HG03108 (cell line): Measurements from ENCODE around the gene TRAPPC3L.
"Not testable (repeated sequence)": the region's sequence is repeated elsewhere in the genome, so short reads cannot be mapped to it uniquely, and the experiment has no call there.

Experiments used
- ATAC-seq: cut with Tn5 transposase; IDR thresholded peaks from one replicate; pipeline ENCODE4 v1.9.1; 2021; ENCODE audit warnings: moderate library complexity; ENCODE audit not compliant: unreplicated experiment

Gene TRAPPC3L

DNA sequence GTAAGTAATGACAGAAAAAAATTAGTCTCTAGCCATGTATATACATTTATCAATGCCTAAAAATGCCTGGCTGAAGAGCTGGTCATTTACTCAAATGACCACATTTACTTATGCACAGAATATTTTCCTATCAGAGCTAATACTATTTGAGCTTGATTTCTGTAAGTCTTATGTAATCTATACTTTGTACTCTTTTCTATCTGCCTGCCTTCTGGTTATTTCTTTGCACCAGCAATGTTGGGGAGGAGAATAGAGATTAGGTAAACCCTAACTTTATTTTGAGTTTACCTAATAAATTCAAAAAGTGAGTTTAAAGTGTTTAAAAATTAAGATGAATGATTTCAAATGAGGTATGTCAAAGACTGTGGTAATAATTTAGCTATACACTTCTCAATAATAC, 30.3 kb downstream of the TRAPPC3L start:
- no peak for ATAC-seq

DNA sequence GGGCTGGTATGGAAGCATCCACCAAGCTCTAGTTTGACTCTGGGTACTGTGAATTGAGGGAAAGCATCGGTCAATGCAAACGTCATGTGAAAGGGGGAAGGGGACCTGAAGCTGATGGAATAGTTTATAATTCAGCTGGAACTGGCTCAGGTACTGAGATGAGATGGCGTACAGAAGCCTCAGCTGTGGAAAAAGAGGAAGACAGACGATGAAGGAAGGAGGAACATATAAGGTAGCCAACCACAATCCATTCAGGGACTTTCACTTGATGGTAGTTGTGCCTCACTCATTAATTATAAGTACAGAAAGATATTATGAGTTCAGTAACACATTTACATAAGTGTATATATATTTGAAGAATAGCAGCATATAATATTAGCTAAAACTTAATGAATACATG, 31.4 kb downstream of the TRAPPC3L start:
- no peak for ATAC-seq

GRCh38 chr6:116513224-116513875, 32.1 kb downstream of the TRAPPC3L start:
- ATAC-seq, result no peak

DNA sequence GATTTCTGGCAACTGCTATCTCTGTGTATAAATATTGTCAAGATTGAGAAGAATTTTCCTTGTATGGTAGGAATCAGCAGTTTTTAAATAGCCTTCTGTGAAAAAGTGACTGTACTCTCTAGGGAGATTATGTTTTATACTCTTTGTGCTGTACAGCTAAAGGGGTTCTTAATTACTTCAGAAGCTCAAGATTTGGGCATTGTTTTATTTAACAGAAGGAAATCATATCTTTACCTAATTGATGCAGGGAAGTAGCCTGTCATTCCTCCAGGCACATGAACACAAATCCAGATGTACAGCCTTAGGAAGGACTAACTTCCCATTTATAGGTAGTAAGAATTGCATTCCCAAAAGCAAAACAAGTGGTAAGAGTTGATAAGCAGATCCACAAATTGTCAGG, 32.8 kb downstream of the TRAPPC3L start:
- no peak for ATAC-seq

- peak; percentile 76 for ATAC-seq
Observed at GRCh38 chr6:116512111-116512559, 33.3 kb downstream of the TRAPPC3L start.

GRCh38 chr6:116511424-116512110, 33.9 kb downstream of the TRAPPC3L start, which contains the start of gene CALHM5:
CALHM5 (plus strand) TSS chr6:116511639; CDS start chr6:116511697, 58 bp downstream.
- no peak for ATAC-seq

GRCh38 chr6:116508527-116508926, 37.0 kb downstream of the TRAPPC3L start:
- ATAC-seq, result no peak

- ATAC-seq, result no peak
Observed at GRCh38 chr6:116507324-116507723, 38.2 kb downstream of the TRAPPC3L start.

- no peak for ATAC-seq
Observed at GRCh38 chr6:116500969-116501433, 44.5 kb downstream of the TRAPPC3L start.

- ATAC-seq, result no peak
Observed at GRCh38 chr6:116497113-116497676, 48.3 kb downstream of the TRAPPC3L start.

GRCh38 chr6:116495161-116495560, 50.3 kb downstream of the TRAPPC3L start:
- not testable (repeated sequence) for ATAC-seq

- no peak for ATAC-seq
Observed at GRCh38 chr6:116492331-116493067, 53.0 kb downstream of the TRAPPC3L start.

DNA sequence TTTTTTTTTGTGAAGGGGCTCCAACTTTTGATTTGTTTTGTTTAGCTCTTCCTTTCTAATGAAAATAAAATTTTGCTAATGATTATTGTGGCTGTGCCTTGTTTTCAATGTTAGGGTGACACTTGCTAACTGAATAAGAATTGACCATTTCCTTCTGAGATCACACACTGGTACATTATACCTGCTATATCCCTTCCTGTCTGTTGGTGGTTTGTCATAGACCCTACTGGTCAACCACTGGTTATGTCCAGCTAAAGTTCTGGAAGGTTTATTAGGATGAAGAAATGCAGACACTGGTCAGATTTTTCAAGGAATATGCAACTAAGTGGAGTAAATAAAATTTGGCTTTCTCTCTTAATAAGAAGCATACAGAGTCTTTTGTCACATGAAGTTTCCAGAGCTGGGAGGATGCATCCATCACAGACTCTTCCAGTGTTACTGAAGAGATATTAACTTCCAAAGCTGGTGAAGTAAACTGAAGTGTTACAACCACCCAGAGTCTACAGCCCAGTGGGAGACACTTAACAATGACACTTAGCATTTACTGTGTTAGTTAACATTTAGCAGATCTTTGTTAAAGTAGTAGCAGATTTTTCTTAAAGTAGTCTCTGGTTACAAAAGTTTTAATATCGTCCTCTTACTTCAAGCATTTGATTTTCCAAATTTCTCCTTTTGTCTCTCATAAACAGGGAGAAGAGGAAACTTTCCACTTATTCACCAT, 53.7 kb downstream of the TRAPPC3L start:
- no peak for ATAC-seq

- no peak for ATAC-seq
Observed at GRCh38 chr6:116485559-116486184, 59.8 kb downstream of the TRAPPC3L start.

- ATAC-seq, result no peak
Observed at GRCh38 chr6:116483616-116484015, 61.9 kb downstream of the TRAPPC3L start.

GRCh38 chr6:116482780-116483179, 62.7 kb downstream of the TRAPPC3L start:
- ATAC-seq, result no peak

GRCh38 chr6:116476002-116476678, 69.3 kb downstream of the TRAPPC3L start:
- peak; percentile 100 for ATAC-seq

DNA sequence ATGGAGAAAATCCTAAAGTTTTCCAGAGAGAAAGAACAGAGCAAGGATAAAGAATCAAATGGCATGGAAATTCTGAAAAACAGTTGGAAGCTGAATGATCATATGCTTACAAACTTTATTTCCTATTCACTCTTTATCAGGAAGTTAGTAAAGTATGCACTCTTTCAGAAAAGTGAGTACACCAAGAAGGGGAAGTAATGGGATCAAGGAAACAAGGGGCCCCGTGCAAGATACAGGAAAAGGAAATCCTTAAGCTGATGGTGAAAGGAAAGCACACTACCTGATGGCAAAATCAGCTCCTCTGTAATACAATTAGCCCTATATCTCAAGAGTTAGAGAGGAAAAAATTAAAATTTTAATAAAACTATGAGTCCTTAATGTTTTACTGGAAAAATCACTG, 70.3 kb downstream of the TRAPPC3L start:
- ATAC-seq, result no peak

DNA sequence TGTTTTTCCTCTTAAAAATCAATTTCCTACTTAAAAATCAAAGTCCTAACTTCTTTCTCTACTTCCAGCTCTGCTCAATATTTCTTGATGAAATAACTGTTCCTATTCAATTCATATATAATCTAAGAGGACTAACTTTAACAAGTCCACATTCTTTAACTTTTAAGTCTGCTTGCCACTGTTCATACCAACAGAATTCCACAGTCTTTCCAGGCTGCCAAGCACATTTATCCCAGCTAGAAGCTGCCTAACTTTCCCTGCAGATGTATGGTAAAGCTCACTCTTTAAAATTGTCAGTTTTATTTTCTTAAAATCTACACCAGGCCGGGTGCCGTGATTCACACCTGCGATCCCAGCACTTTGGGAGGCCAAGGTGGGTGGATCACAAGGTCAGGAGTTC, 72.8 kb downstream of the TRAPPC3L start:
- no peak for ATAC-seq

DNA sequence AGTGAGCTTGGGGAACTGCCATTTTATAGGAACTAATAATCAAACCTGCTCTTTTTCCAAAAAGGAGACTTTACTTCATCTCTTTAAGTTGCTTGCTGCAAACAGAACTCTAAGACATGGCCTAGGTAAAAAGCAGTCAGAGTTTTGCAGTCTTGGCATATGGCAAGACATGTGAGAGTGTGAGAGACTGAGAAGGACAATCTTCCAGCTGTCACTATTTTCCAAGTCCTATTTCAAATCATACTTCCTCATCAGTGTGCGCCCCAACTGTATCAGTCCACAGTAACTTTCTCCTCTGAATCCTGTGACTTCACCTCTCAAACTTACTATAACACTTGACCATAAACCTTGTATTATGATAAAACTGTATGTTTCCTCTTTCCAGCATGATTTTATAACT, 74.0 kb downstream of the TRAPPC3L start:
- ATAC-seq, result no peak
